Loucy (cell line): ENCODE data around the gene PPP1R1C.

ENCODE experiments used
- H2AFZ ChIP-seq: fragments of 200-600 bp; sonication (generic); 2 replicates; pipeline ENCODE4 v1.6.0; 2016; ENCODE audit warnings: antibody characterized with exemption, mild to moderate bottlenecking, low read length, moderate library complexity
- H3F3A ChIP-seq: fragments of 200-600 bp; 2 replicates; pipeline ENCODE4 v1.6.0; 2016; ENCODE audit warnings: antibody characterized with exemption, low read depth, mild to moderate bottlenecking
- H3K27me3 ChIP-seq: fragments of 200-600 bp; sonication (generic); 2 replicates; pipeline ENCODE4 v1.6.1; 2014; ENCODE audit warnings: low read length, mild to moderate bottlenecking; ENCODE audit not compliant: insufficient read depth, poor library complexity, severe bottlenecking
- H3K36me3 ChIP-seq: fragments of 200-600 bp; sonication (generic); 2 replicates; pipeline ENCODE4 v1.6.1; 2016; ENCODE audit warnings: low read length; ENCODE audit not compliant: insufficient read depth
- H3K4me1 ChIP-seq: fragments of 200-600 bp; sonication (generic); 2 replicates; pipeline ENCODE4 v1.5.1; 2014; ENCODE audit warnings: low read length, mild to moderate bottlenecking; ENCODE audit not compliant: insufficient read depth, poor library complexity, severe bottlenecking
- H3K4me2 ChIP-seq: fragments of 200-600 bp; sonication (generic); 2 replicates; pipeline ENCODE4 v1.6.0; 2014; ENCODE audit warnings: antibody characterized with exemption, low read length, low read depth, mild to moderate bottlenecking; ENCODE audit not compliant: poor library complexity, severe bottlenecking
- H3K4me3 ChIP-seq: fragments of 200-600 bp; sonication (generic); 2 replicates; pipeline ENCODE4 v1.5.1; 2014; ENCODE audit warnings: low read length, mild to moderate bottlenecking, mixed read lengths; ENCODE audit not compliant: poor library complexity, severe bottlenecking
- H3K79me2 ChIP-seq: fragments of 200-600 bp; sonication (generic); 2 replicates; pipeline ENCODE4 v1.6.1; 2014; ENCODE audit warnings: low read length; ENCODE audit not compliant: insufficient read depth
- H3K9ac ChIP-seq: fragments of 200-600 bp; sonication (generic); 2 replicates; pipeline ENCODE4 v1.6.0; 2014; ENCODE audit warnings: mild to moderate bottlenecking, low read depth, low read length, moderate library complexity; ENCODE audit not compliant: poor library complexity, severe bottlenecking
- H3K9me2 ChIP-seq: fragments of 200-600 bp; sonication (generic); replicated peaks from 2 replicates; pipeline ENCODE4 v1.6.1; 2016; ENCODE audit warnings: low read depth, low read length, mixed read lengths
- H3K9me3 ChIP-seq: fragments of 200-600 bp; sonication (generic); 2 replicates; pipeline ENCODE4 v1.6.1; 2014; ENCODE audit warnings: mild to moderate bottlenecking, antibody characterized with exemption, low read length, low read depth; ENCODE audit not compliant: insufficient read depth
- H4K20me1 ChIP-seq: fragments of 200-600 bp; sonication (generic); 2 replicates; pipeline ENCODE4 v1.6.0; 2014; ENCODE audit warnings: antibody characterized with exemption, low read length, mild to moderate bottlenecking; ENCODE audit not compliant: insufficient read depth, poor library complexity, severe bottlenecking
- CTCF ChIP-seq: fragments of 200-600 bp; sonication (generic); conservative IDR thresholded peaks from 2 replicates; pipeline ENCODE4 v1.5.1; 2014; ENCODE audit warnings: mild to moderate bottlenecking, antibody characterized with exemption, low read length
- EZH2phosphoT487 ChIP-seq: fragments of 200-600 bp; IDR thresholded peaks from 2 replicates; pipeline ENCODE4 v1.6.1; 2018; ENCODE audit warnings: antibody characterized with exemption, mild to moderate bottlenecking, moderate library complexity, borderline replicate concordance

The PPP1R1C gene

GRCh38 chr2:182101263-182101662 is 115.6 kb downstream of the PPP1R1C start:
- Histone ChIP-seq H2AFZ (peak overlapping the region; percentile 54), H3K4me1 (no peaks in the 10 kb centered on the region), H4K20me1 (no peaks in the 10 kb centered on the region), H3K36me3 (no peaks in the 10 kb centered on the region), H3K79me2 (no peaks in the 10 kb centered on the region), H3K4me3 (no peak overlapping the region), H3K9me2 (no peaks in the 10 kb centered on the region), H3K27me3 (no peaks in the 10 kb centered on the region), H3K9ac (no peak overlapping the region), H3F3A (no peaks in the 10 kb centered on the region), H3K9me3 (no peaks in the 10 kb centered on the region), H3K4me2 (no peak overlapping the region)
- peak; percentile 67 for TF ChIP-seq CTCF
- no peak for TF ChIP-seq EZH2phosphoT487

- Histone ChIP-seq H4K20me1 (no peaks in the 10 kb centered on the region), H3K4me3 (no peak overlapping the region), H3F3A (no peaks in the 10 kb centered on the region), H3K9me3 (no peaks in the 10 kb centered on the region), H3K9ac (no peak overlapping the region), H3K27me3 (no peaks in the 10 kb centered on the region), H2AFZ (no peak overlapping the region), H3K4me2 (no peak overlapping the region), H3K36me3 (no peaks in the 10 kb centered on the region), H3K79me2 (no peaks in the 10 kb centered on the region), H3K4me1 (no peaks in the 10 kb centered on the region), H3K9me2 (no peaks in the 10 kb centered on the region)
- TF ChIP-seq CTCF (no peak), EZH2phosphoT487 (no peak)
These were observed 117.9 kb downstream of the PPP1R1C start for GRCh38 chr2:182103526-182103925.

- Histone ChIP-seq H3F3A (no peaks in the 10 kb centered on the region), H4K20me1 (no peaks in the 10 kb centered on the region), H3K4me3 (no peak overlapping the region), H3K4me1 (no peaks in the 10 kb centered on the region), H3K9me3 (no peaks in the 10 kb centered on the region), H3K9me2 (no peaks in the 10 kb centered on the region), H3K27me3 (no peaks in the 10 kb centered on the region), H3K9ac (no peak overlapping the region), H2AFZ (no peak overlapping the region), H3K4me2 (no peak overlapping the region), H3K79me2 (no peaks in the 10 kb centered on the region), H3K36me3 (no peaks in the 10 kb centered on the region)
- TF ChIP-seq EZH2phosphoT487: no peak
These were observed 124.7 kb downstream of the PPP1R1C start for GRCh38 chr2:182110347-182110746.

GRCh38 chr2:182113334-182113733 is 127.7 kb downstream of the PPP1R1C start:
- H3K4me1 ChIP-seq: no peaks in the 10 kb centered on the region
- H3K9ac ChIP-seq: no peak overlapping the region
- no peak overlapping the region for H2AFZ ChIP-seq
- no peaks in the 10 kb centered on the region for H3K9me2 ChIP-seq
- H3K27me3 ChIP-seq: no peaks in the 10 kb centered on the region
- H3K4me3 ChIP-seq: no peak overlapping the region
- no peaks in the 10 kb centered on the region for H3K79me2 ChIP-seq
- H3K4me2 ChIP-seq: no peak overlapping the region
- H4K20me1 ChIP-seq: no peaks in the 10 kb centered on the region
- no peaks in the 10 kb centered on the region for H3K9me3 ChIP-seq
- no peaks in the 10 kb centered on the region for H3K36me3 ChIP-seq
- TF ChIP-seq EZH2phosphoT487 (no peak), CTCF (no peak)
- H3F3A ChIP-seq: no peaks in the 10 kb centered on the region
